Caki2 (cell line): ENCODE results near the gene ADAMTSL4. TPM values are rescaled to one million over a fixed set of nuclear protein-coding genes. Genes with fewer than 3 reads are reported as not detected.

Experiments used
- DNase-seq: peaks from one replicate; pipeline ENCODE4 v3.0.0-alpha.2; 2015; ENCODE audit warnings: low read depth
- in situ Hi-C: cut with HindIII; loops from 2 replicates; pipeline ENCODE4 v1.10.0; 2016; ENCODE audit warnings: low sequenced_read_pairs, low pct_unique_long_range_greater_than_20kb, mixed read lengths
- total RNA-seq: library from RNA; depleted of rRNA; stranded (reverse); fragments of >200 nt; shearing (Covaris generic); gene quantifications from 2 replicates; pipeline ENCODE4 v1.2.3, GENCODE V29; 2014; ENCODE audit warnings: low replicate concordance; rRNA removed

ADAMTSL4 gene
- total RNA-seq, 1 experiment from 2014 or later: 2.7 TPM

DNA sequence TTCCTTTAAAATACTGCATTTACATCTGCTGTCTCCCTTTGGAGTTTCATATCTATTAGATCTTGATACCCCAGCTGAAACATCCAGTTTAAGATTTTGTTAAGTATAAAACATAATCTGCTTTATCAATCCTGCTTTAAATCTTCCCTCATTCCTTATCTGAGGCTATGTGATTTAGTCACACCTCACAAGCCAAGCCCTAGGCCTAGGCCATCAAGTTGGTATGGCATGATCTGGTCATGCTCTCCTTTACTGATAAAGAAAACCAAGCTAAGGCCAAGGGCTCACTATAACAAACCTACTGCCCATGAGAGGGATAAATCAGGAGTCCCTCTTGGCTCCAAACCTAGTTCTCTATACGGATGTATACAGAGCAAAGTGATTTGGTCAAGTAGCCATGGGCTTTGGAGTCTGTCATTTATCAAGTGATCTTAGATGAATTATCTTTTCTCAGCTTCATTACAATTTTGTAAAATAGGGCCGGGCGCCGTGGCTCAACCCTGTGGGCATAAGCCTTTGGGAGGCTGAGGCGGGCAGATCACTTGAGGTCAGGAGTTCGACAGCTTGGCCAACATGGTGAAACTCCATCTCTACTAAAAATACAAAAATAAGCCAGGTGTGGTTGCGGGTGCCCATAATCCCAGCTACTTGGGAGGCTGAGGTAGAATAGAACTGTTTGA lies 57.4 kb downstream of the ADAMTSL4 start:
- DNase-seq: no peak
- in situ Hi-C loops: no loop called here

GRCh38 chr1:150609732-150610131 lies 60.5 kb downstream of the ADAMTSL4 start:
- in situ Hi-C loops: no loop called here
- no peak for DNase-seq

Other genes starting within 250 kb of the ADAMTSL4 start
- gene PRPF3, start 227.9 kb upstream of the ADAMTSL4 start, total RNA-seq: 27.7 and 29.7 TPM in 2 replicates
- 3.1 and 3.2 TPM in 2 replicates for gene RPRD2, start 185.3 kb upstream of the ADAMTSL4 start, total RNA-seq
- 18.7 and 32.8 TPM in 2 replicates for gene TARS2, start 62.0 kb upstream of the ADAMTSL4 start, total RNA-seq
- 4.8 and 11.1 TPM in 2 replicates for gene ECM1, start 41.3 kb upstream of the ADAMTSL4 start, total RNA-seq
- gene FALEC, start 33.7 kb upstream of the ADAMTSL4 start, total RNA-seq: not detected in 2 replicates
- gene MCL1, start 30.2 kb downstream of the ADAMTSL4 start, total RNA-seq: 81.5 and 83.4 TPM in 2 replicates
- gene ENSA, start 80.2 kb downstream of the ADAMTSL4 start, total RNA-seq: 111 and 143 TPM in 2 replicates
- 14.7 and 33.7 TPM in 2 replicates for gene GOLPH3L, start 147.7 kb downstream of the ADAMTSL4 start, total RNA-seq
- gene HORMAD1, start 171.5 kb downstream of the ADAMTSL4 start, total RNA-seq: not detected in 2 replicates
- 2.9 and 9.1 TPM in 2 replicates for gene CTSS, start 216.4 kb downstream of the ADAMTSL4 start, total RNA-seq